Activated T-cell treated with anti-CD3 and anti-CD28 coated beads, Interleukin-2, amount 50 U/mL, for 1 hour (primary cell): ENCODE data around the gene YIPF2.
"Not testable (repeated sequence)": the region's sequence is repeated elsewhere in the genome, so short reads cannot be mapped to it uniquely, and the experiment has no call there.

Experiments
- DNase-seq: peaks from one replicate; pipeline ENCODE4 v3.0.0-alpha.2; 2020

Gene YIPF2

DNA sequence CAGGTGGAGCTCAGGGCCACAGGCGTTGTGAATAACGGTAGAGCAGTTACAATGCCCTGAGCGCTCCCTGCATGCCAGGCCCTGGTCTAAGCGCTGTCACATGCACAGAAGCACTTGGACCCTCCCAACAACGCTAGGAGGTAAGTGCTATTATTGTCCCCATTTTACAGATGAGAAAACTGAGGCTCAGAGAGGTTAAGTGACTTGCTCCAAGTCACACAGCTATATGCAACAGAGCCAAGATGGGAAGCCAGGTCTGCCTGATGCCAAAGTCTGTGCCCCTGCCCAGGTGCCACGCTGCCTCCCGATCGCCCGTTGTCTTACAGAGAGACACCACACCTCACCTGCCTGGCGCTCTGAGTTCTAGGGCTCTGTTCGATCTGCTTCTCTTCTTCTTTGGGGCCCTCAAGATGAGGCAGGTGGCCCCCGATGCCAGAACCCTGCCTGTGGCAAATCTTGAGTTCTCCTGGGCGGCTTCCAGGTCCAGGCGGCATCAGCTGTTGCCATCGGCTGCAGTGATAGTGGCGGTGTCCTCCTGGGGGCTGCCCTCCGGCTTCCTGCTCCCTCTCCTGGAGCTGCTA lies 20.0 kb downstream of the YIPF2 start:
- no peak for DNase-seq

DNA sequence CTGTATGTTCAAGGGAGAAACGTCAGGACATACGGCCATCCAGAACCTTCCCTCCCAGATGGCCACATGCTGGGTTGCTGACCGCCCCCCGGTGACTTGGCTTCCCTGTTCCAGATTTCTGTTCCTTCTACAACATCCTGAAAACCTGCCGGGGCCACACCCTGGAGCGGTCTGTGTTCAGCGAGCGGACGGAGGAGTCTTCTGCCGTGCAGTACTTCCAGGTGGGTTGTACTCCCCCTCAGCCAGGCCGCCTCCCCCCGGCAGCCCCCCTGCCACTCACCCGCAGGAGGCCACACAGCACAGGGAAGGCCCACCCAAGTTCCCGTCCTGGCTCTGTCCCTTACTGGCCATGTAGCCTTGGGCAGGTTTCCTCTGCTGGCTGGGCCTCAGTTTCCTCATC lies 20.5 kb downstream of the YIPF2 start:
- DNase-seq: no peak

DNA sequence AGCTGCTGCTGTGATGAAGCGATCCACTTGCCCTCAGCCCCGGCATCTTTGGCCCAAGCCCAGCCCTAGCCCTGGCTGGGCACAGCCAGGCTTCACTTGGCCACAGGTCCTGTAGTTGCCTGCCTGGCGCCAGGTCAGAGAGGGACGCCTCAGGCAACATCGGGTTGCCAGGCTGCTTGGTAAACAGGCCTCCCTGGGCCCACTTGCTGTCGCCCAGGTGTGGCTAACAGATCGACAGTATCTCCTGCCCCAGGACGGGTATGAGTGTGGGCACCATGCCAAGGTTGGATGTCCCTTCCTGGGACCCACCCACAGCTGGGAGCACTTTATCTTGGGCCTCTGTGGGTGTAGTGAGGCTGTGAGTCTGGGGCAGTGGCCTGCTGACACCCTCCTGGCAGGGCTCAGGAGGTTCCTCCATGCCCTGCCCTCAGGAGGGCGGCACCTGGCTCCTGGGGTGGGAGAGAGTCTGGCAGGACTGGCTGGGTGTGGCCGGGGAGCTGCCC lies 29.2 kb downstream of the YIPF2 start:
- DNase-seq: no peak

DNA sequence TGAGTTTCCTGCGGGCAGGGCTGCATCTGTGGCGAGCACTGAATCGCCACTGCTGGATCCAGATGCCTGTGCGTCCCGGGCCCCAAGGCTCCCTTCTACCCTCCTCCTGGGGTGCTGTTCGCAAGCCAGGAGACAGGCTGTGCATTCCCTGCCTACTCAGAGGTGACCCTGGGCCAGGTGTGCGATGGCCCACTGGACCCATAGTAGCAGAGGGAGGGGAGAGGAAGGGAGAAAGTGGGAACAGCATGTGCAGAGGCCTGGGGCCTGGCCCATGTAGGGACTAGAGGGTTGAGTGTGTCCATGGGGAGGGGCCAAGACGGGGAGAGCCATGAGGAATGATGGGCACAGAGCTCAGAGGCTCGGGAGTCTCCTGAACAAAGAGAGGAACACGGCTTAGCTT lies 29.8 kb downstream of the YIPF2 start:
- no peak for DNase-seq

DNA sequence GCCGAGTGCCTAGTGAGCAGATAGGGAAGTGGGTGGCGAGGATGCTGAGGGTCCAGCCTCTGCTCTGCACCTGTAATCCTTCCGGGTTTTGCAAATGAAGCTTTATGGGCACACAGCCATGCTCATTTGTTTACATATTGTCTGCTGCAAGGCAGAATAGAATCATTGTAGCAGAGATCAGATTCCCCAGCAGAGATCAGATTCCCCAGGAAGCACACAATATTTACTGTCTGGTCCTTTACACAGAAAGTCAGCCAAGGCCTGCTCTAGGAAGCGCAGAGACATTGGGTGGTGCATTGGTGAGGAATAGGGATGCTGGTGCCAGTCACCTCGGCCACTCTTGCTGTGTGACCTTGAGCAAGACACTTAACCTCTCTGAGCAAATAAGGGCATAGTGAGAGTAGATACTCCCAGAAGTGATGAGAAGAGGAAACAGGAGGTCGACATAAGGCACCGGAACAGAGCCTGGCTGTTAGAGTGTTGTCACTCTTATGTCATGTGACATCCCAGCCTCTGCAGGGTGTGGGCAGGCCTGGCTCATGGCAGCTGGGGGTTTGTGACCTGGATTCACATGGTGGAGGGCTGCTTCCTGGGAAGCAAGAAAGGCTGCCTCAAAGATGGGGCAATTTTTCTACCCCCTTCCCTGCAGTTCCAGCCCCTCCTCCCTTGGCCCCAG lies 31.4 kb downstream of the YIPF2 start:
- DNase-seq: no peak

DNA sequence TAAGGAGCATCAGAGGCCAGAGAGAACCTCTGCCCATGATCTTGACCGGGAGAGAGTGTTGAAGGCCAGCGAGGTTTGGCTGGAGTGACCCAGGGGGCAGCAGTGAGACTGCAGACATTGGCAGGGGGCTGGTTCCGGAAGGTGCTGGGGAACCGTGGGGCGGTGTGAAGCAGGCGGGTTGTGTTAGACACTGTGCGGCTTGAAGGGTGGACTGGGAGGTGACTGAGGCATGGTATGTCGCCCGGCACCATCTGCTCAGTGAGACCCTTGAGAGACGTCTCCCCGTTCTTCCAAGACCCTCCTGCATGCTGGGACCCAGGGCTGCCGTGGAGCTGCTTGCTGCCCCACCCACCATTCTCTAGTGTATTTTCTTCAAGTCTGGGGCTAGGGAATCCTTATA lies 32.5 kb downstream of the YIPF2 start:
- no peak for DNase-seq

DNA sequence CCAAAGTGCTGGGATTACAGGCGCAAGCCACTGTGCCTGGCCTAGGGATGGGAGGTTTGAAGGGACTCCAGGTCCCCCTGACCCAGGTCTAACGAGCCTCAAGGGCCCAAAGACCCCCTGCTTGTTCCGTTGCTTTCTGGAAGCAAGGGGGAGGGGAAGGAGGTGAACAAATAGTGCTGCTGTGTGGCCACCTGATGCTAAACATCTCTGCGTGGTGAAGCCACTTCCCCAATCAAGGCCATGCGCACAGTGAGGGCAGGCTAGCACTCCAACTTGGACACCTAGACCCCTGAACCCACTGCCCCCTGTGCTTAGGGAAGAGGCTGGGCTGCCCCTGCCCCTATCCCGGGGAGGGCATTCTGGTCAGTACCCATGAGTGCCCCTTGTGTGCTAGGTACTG lies 33.1 kb downstream of the YIPF2 start:
- no peak for DNase-seq

DNA sequence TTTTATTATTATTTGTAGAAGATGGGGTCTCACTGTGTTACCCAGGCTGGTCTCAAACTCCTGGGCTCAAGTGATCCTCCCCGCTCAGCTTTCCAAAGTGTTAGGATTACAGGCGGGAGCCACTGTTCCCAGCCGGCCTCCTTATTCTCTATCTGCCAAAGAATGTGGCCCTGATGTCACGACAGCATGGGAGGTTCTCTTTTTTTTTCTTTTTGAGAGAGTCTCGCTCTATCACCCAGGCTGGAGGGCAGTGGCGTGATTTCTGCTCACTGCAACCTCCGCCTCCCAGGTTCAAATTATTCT lies 33.6 kb downstream of the YIPF2 start:
- no peak for DNase-seq

DNA sequence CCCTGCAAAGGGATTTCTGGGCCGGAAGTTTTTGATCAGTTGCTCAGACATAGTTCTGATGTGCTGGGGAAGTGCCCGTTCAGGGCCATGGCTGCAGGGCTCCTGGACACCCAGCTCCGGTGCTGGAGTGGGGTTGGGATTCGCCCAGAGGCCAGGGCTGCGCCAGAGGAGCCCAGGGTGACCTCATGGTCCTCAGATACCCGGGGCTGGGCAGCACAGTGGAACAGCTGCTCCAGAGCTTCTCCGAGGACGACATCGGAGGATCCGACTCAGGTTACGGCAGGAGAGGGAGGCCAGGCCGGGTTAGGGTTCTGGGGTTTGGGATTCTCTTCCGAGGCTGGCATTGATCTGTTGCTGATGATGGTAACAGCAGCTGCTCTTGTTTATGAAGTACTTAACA lies 36.2 kb downstream of the YIPF2 start:
- no peak for DNase-seq

DNA sequence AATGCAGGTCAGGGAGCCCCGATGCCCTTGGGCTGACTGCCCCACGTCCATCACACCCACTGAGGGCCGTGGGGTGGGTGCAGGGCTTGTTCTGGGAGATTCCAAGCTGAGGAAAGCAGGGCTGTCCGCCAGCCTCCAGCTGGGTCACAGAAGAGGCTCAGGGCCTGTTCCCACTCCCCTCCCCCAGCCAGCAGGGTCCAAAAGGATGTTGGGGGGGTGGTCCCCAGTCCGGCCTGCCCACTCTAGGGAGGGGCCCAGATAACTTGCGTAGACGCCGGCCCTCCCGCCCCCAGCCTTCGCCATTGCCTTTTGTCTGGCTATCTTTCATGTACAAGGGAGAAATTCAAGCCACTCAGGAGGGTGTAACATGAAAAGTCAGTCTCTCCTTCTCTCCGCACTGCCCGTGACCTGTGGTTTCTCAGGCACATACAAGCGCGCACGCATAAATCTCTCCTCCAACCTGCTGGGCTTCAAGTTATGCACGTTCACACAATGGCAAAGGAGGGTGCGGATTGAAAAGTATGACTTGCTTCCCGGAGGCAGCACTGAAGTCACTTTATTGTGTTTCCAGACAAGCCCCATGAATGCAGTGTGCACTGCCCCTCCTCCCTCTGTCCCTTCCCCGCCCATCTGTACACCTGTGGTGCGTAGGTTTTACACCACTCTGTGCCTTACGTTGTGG lies 36.9 kb downstream of the YIPF2 start:
- DNase-seq: no peak

DNA sequence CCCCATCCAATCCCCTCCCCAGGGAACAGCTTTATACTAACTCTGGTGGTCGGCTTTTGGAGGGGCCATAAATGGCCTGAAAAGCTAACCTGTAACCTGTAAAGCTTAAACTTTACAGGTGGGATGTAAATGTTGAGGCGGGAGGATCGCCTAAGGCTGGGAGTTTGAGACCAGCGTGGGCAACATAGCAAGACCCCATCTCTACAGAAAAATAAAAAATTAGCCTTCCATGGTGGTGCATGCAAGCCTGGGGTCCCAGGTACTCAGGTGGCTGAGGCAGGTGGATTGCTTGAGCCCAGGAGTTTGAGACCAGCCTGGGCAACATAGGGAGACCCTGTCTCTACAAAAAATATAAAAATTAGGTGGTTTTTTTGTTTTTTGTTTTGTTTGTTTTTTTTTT lies 38.6 kb downstream of the YIPF2 start:
- DNase-seq: no peak

DNA sequence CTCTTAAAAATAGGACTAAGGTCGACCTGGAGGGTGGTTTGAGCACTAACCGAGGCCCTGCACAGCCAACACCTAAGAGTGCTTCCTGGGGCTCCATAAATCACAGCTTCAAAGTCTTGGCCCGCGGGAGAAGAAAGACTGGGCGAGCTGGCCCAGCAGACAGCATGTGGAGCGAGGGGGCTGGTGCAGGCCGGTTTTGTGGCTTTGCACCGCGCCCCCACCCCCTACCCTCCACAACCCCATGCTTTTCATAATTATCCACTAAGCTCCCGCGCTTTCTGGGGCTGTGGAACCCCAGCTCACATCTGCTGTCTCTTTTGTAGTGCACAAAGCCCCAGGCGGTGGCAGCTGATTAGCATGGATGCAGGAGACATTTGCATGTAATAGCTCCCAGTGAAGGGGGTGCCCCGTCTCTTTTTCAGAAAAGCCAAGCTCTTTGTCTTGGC lies 40.0 kb downstream of the YIPF2 start:
- no peak for DNase-seq

DNA sequence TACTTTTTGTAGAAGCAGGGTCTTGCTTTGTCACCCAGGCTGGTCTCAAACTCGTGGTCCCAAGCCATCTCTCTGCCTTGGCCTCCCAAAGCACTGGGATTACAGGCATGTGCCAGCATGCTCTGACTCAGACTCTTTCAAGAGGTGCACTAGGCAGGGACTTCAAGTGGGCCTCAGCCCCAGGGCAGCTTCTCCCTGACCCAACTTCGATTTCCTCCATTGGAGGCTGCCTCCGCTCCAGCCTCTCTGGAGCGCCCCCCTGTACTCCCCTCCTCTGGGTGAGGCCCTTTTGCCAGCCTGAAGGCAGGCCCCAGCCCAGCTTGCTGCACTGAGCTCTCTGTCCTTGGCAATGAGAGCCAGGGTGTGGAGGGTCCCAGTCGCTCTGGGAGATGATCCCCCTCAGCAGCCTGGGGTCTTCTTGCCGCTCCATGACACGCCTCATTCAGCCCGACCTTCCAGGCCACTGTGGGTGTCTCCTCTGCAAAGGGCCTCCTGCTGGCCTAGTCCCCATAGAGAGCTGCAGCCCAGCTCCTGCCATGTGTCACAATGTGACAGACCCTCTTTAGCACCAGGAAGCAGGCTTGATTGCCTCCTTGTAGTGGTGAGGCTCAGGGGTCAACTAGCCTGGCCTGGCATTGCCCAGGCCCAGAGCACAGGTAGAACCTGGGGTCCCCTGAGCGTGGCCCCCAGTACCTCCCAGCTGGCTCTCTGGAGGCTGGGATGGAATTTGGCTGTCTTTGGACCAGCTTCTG lies 40.6 kb downstream of the YIPF2 start:
- DNase-seq: no peak

DNA sequence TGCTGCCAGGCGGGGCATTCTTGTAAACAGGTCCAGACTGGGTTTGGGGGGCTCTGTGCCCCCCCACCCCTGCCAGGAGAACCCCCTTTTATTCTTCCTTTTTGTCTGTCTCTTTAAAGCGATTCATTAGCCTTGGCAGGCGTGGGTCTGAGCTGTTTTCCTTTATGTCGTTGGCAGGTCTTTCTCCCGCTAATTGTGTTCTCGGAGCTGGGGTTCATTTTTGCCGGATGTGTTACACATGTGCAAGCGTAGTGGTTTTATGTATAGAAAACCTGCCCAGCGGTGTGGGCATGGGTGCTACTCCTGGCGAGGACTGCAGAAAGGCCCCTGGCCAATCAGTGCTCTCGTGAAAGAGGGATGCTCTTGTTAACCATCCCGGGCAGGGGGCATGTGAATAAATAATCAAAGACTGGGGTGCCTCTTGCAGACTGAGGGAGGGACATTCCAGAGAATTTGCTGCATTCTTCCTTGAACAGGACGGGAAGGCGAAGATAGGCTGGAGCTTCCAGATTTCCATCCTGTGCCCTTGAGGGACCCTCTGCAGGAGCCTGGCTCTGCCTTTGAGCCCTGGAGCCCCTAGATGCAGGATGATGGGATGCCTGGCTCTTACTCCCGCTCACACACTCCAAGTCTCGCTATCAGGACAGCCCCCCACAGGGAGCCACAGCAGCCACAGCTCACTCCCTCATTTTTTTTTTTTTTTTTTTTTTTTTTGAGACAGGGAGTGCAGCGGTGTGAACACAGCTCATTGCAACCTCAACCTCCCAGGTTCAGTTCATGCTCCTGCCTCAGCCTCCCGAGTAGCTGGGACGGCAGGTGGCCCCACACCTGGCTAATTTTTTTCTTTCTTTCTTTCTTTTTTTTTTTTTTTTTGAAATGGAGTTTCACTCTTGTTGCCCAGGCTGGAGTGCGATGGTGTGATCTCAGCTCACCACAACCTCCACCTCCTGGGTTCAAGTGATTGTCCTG lies 43.0 kb downstream of the YIPF2 start:
- DNase-seq: no peak

DNA sequence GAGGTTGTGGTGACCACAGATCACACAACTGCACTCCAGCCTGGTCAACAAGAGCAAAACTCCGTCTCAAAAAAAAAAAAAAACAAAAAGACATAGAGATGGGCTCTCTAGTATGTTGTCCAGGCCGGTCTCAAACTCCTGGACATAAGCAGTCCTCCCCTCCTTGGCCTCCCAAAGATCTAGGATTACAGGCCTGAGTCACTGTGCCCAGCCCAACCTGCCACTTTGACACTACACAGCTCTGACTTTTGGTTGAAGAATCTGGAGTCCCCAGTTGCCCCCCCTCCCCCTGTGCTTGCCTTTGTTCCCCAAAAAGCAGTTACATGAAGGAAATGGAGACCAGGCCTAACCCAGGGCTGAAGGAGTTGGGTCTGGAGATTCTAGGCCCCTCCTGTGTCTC lies 44.2 kb downstream of the YIPF2 start:
- DNase-seq: no peak

DNA sequence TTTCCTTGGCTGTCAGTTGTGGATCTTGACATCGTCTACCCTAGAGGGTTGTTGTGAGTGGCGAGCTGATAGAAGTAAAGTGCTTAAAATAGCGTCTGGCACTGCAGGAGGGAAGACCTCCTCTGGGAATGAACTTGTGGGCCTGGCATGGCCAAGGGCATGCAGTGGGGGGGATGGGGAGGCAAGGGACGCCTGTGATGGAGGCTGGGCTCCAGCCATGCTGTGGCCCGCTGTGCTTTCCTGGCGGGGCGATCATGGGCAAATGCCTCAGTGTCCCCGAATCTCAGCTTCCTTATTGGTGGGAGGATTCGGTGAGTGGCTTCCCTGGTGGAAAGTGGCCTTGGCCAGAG lies 46.4 kb downstream of the YIPF2 start:
- no peak for DNase-seq

DNA sequence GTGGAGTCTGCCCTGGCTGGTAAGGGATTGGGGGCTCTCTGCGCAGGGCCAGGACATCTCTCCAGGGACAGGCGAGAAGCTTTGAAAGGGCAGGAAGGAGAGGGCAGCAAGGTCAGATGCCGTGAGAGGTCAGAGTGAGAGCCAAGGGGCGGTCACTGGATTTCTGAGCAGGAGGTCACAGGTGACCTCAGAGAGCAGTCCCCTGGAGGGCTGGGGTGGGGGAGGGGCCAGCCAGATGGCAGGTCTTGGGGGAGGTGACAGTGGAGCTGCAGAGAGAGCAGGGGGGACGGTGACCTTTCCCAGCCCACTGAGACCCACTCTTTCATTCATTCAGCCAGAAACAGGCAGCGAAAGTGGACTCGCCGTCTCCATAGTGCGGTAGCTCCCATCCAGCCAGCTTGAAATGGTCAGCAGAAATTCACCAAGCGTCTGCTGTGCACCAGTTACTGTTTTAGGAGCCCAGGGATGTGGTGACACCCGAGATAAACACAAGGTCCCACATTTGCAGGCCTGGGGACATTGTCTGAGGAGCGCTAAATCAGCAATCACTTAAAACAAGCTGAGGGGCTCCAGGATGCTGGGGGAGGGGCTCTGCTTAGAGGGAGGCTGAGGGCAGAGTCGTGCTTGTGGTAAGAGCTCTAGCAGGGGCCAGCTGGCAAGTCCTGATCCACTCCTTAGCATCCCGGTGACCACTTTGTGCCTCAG lies 46.9 kb downstream of the YIPF2 start:
- no peak for DNase-seq

DNA sequence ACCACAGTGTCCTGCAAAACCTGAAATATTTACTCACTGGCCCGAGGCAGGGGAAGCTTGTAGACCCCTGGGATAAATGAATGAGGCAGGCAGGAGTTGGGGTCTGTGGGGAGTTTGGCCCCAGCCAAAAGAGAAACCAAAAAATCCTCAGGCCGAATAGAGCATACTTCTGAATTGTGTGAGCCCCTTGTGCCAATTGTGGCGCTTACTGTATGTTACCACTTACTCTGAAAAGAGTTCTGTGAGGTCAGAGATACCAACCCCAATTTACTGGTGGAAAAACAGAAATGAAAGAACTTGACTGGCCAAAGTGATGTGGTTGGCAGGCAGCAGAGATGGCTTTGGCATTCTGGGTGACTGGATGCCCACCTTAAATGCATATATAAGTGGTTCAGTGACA lies 50.2 kb downstream of the YIPF2 start:
- DNase-seq: no peak

DNA sequence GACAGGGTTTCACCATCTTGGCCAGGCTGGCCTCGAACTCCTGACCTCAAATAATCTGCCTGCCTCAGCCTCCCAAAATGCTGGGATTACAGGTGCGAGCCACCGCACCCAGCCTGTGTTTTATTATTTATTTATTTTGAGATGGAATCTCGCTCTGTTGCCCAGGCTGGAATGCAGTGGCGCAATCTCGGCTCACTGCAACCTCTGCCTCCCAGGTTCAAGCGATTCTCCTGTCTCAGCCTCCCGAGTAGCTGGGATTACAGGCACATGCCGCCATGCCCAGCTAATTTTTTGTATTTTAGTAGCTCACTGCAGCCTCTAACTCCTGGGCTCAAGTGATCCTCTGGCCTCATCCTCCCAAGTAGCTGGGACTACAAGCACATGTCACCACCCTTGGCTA lies 50.8 kb downstream of the YIPF2 start:
- DNase-seq: not testable (repeated sequence)

DNA sequence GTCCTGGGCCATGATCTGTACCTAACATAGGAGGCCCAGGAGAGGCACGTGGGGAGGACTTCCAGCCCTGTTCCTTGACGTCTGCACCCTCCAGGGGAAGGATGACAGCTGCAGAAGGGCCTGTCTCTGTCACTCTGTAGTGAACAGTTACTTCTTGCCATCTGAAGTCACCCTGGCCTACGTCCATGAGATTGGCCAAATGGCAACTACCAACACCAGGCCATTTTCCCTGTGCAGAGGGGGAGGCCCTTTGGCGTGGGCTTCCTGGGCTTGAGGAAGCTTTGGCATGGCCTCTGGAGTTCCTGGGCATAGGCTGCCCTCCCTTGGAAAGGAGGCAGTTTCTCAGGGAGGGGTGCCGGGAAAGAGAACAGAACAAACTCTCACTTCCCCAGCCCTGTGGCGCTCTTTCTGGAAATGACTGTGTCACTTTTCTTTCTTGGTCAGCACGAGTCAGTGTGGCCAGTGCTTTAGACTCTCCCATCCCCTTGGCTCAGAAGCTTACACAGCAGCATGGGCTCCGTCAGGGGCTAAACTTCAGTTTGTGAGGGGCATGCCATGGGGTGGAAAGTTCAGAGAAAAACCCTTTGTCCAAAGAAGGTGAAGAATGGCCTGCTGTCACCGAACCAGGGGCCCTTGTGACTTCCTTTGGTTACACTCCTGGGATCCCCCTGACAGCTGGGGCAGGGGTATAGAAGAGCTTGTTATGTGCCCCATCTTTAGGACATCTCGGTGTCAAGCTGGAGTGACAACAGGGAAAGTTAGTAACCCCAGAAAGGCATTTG lies 51.8 kb downstream of the YIPF2 start:
- DNase-seq: no peak

DNA sequence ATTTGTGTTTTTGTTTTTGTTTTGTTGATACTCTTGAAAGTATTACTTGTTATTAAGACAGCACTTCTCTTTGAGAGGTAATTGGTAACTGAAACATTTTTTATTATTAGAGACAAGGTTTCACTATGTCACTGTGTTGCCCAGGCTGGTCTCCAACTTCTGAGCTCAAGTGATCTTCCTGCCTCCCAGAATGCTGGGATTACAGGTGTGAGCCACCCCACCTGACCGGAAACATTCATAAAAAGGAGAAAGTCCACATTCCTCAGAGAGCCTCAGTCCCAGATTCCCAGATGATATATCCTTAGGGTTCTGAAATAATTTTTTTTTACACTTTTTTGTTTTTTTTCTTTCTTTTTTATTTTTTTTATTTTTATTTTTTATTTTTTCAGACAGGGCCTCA lies 54.4 kb downstream of the YIPF2 start:
- DNase-seq: no peak
